ENCODE results near the gene CST5. TPM values are rescaled to one million over a fixed set of nuclear protein-coding genes. Genes with fewer than 3 reads are reported as not detected.

The CST5 gene
- polyA plus RNA-seq, 1 of the 3 experiments (the other 2 are of a cell fraction): not detected

GRCh38 chr20:23917024-23917725, 37.6 kb upstream of the CST5 start:
- Histone ChIP-seq H3K79me2 (ENCODE audit: insufficient read depth) (no peaks in the 10 kb centered on the region), H3K36me3 (replicated peaks in 1 of 2; ENCODE audit: control insufficient read depth in 1 of 2, insufficient read depth in 2 of 2, low read length in 1 of 2) (no peaks in the 10 kb centered on the region), H2AFZ (ENCODE audit: low read depth) (no peak overlapping the region), H4K20me1 (ENCODE audit: insufficient read depth) (no peaks in the 10 kb centered on the region), H3K4me1 (ENCODE audit: control insufficient read depth in 1 of 2, insufficient read depth in 2 of 2, low read depth in 1 of 2, low read length in 1 of 2) (peaks cover 0 to 8% of the 10 kb centered on the region in 2 experiments; a peak in 1 of 4 replicates), H3K4me2 (no peak overlapping the region), H3K4me3 (ENCODE audit: low read depth in 2 of 2, low read length in 1 of 2) (no peak overlapping the region), H3F3A (replicated peaks; ENCODE audit: insufficient read depth) (no peaks in the 10 kb centered on the region), H3K27ac (ENCODE audit: low read depth in 2 of 2, low read length in 1 of 2) (no peak overlapping the region), H3K9ac (no peak overlapping the region), H3K9me3 (no peaks in the 10 kb centered on the region), H3K9me2 (no peaks in the 10 kb centered on the region), H3K27me3 (ENCODE audit: insufficient read depth) (no peaks in the 10 kb centered on the region)
- no peak for TF ChIP-seq USF2 (IDR thresholded peaks at IDR 0.05; ENCODE audit: borderline replicate concordance, low read depth, low read length)
- TF ChIP-seq YY1 (IDR thresholded peaks at IDR 0.05; ENCODE audit: low read depth): no peak
- TF ChIP-seq MAX (IDR thresholded peaks at IDR 0.05; ENCODE audit: low read depth): no peak
- CTCF ChIA-PET: interaction anchor here (0.8 kb wide), 1 partner anchor 8 kb away, joined by 3 read pairs; no protein-coding TSS in a partner anchor
- POLR2A ChIA-PET: no interaction called here
- WGBS (ENCODE audit: low lambda C conversion rate): 38% methylated on average over 9 of the region's 9 CpGs
- DNase-seq: no peak

- Histone ChIP-seq H3K4me1 (ENCODE audit: control insufficient read depth in 1 of 2, insufficient read depth in 2 of 2, low read depth in 1 of 2, low read length in 1 of 2) (peaks cover 0 to 2% of the 10 kb centered on the region in 2 experiments; a peak in 1 of 4 replicates), H3K4me2 (no peak overlapping the region), H3K4me3 (ENCODE audit: low read depth in 2 of 2, low read length in 1 of 2) (no peak overlapping the region), H3K9me2 (no peaks in the 10 kb centered on the region), H3K36me3 (replicated peaks in 1 of 2; ENCODE audit: control insufficient read depth in 1 of 2, insufficient read depth in 2 of 2, low read length in 1 of 2) (no peaks in the 10 kb centered on the region), H3K27me3 (ENCODE audit: insufficient read depth) (no peaks in the 10 kb centered on the region), H3K79me2 (ENCODE audit: insufficient read depth) (no peaks in the 10 kb centered on the region), H2AFZ (ENCODE audit: low read depth) (no peak overlapping the region), H3K9me3 (no peaks in the 10 kb centered on the region), H3F3A (replicated peaks; ENCODE audit: insufficient read depth) (no peaks in the 10 kb centered on the region), H3K9ac (no peak overlapping the region), H3K27ac (ENCODE audit: low read depth in 2 of 2, low read length in 1 of 2) (no peak overlapping the region), H4K20me1 (ENCODE audit: insufficient read depth) (no peaks in the 10 kb centered on the region)
- CTCF ChIA-PET: interaction anchor here (0.7 kb wide), 1 partner anchor 978 kb away, joined by 3 read pairs; no protein-coding TSS in a partner anchor
- WGBS (ENCODE audit: low lambda C conversion rate): no CpG with 5 or more reads among the region's 1 CpG
- no peak for DNase-seq
- TF ChIP-seq TAF1 (IDR thresholded peaks at IDR 0.05; ENCODE audit: borderline replicate concordance, low read depth, low read length): no peak
- TF ChIP-seq SIN3A (IDR thresholded peaks at IDR 0.05; ENCODE audit: borderline replicate concordance, low read depth, low read length): no peak
- no peak for TF ChIP-seq POLR2AphosphoS5 (IDR thresholded peaks at IDR 0.05; ENCODE audit: low read depth, low read length)
- no peak for TF ChIP-seq USF2 (IDR thresholded peaks at IDR 0.05; ENCODE audit: borderline replicate concordance, low read depth, low read length)
- TF ChIP-seq ELF1 (IDR thresholded peaks at IDR 0.05): no peak
- TF ChIP-seq MAX (IDR thresholded peaks at IDR 0.05; ENCODE audit: low read depth): no peak
- no peak for TF ChIP-seq RCOR1 (IDR thresholded peaks at IDR 0.05; ENCODE audit: low read length)
- no peak for TF ChIP-seq RAD21 (IDR thresholded peaks at IDR 0.05; ENCODE audit: low read length)
- no peak for TF ChIP-seq FOSL2 (IDR thresholded peaks at IDR 0.05; ENCODE audit: borderline replicate concordance, low read depth)
- no peak for TF ChIP-seq CTCF (IDR thresholded peaks at IDR 0.05)
- TF ChIP-seq GATA2 (CRISPR knock-in tag; IDR thresholded peaks at IDR 0.05): no peak
- no peak for TF ChIP-seq ZBTB33 (IDR thresholded peaks at IDR 0.05; ENCODE audit: borderline replicate concordance, low read depth)
- no peak for TF ChIP-seq FOXJ3 (CRISPR knock-in tag; IDR thresholded peaks at IDR 0.05)
- no peak for TF ChIP-seq YY1 (IDR thresholded peaks at IDR 0.05; ENCODE audit: low read depth)
- TF ChIP-seq EZH2phosphoT487 (IDR thresholded peaks at IDR 0.05; ENCODE audit: borderline replicate concordance, low read depth): no peak
- no peak for TF ChIP-seq CHD2 (IDR thresholded peaks at IDR 0.05; ENCODE audit: low read length, partially characterized antibody)
- no peak for TF ChIP-seq USF1 (IDR thresholded peaks at IDR 0.05; ENCODE audit: borderline replicate concordance, low read depth)
- TF ChIP-seq GABPA (IDR thresholded peaks at IDR 0.05; ENCODE audit: low read depth): no peak
- POLR2A ChIA-PET: no interaction called here
Measured at GRCh38 chr20:23915844-23916243, 36.3 kb upstream of the CST5 start.
